Smooth muscle cell (in vitro differentiated cells): Measurements from ENCODE around the gene MFSD6. TPM values are rescaled to one million over a fixed set of nuclear protein-coding genes. Genes with fewer than 3 reads are reported as not detected.

Experiments
- DNase-seq: peaks from one replicate; lab custom pipeline; 2025; ENCODE audit not compliant: unreplicated experiment; lab: John Stamatoyannopoulos, UW
- H2AFZ ChIP-seq: fragments of 200-600 bp; sonication (generic); 2 replicates; pipeline ENCODE4 v1.6.0; 2016; ENCODE audit warnings: antibody characterized with exemption, low read depth, mild to moderate bottlenecking
- H3F3A ChIP-seq: fragments of 200-600 bp; sonication (generic); 2 replicates; pipeline ENCODE4 v1.6.0; 2017; ENCODE audit warnings: antibody characterized with exemption, low read depth
- H3K27ac ChIP-seq: fragments of 200-600 bp; sonication (generic); 2 replicates; pipeline ENCODE4 v1.5.1; 2016; ENCODE audit warnings: low read depth, mild to moderate bottlenecking
- H3K27me3 ChIP-seq: fragments of 200-600 bp; sonication (generic); 2 replicates; pipeline ENCODE4 v1.6.1; 2016; ENCODE audit warnings: low read depth, mild to moderate bottlenecking
- H3K36me3 ChIP-seq: fragments of 200-600 bp; sonication (generic); 2 replicates; pipeline ENCODE4 v1.5.1; 2016; ENCODE audit warnings: low read depth
- H3K4me1 ChIP-seq: fragments of 200-600 bp; sonication (generic); 2 replicates; pipeline ENCODE4 v1.5.1; 2016; ENCODE audit warnings: low read depth
- H3K4me2 ChIP-seq: fragments of 200-600 bp; sonication (generic); 2 replicates; pipeline ENCODE4 v1.6.0; 2016; ENCODE audit warnings: mild to moderate bottlenecking
- H3K4me3 ChIP-seq: fragments of 200-600 bp; sonication (generic); 2 replicates; pipeline ENCODE4 v1.5.1; 2016; ENCODE audit warnings: mild to moderate bottlenecking
- H3K79me2 ChIP-seq: fragments of 200-600 bp; sonication (generic); 2 replicates; pipeline ENCODE4 v1.6.0; 2016; ENCODE audit warnings: low read depth, mild to moderate bottlenecking
- H3K9ac ChIP-seq: fragments of 200-600 bp; sonication (generic); 2 replicates; pipeline ENCODE4 v1.6.0; 2016; ENCODE audit warnings: low read depth
- H3K9me3 ChIP-seq: fragments of 200-600 bp; sonication (generic); replicated peaks from 2 replicates; pipeline ENCODE4 v1.5.1; 2016; ENCODE audit warnings: low read depth
- H4K20me1 ChIP-seq: fragments of 200-600 bp; sonication (generic); 2 replicates; pipeline ENCODE4 v1.6.0; 2016; ENCODE audit warnings: low read depth
- CTCF ChIP-seq: fragments of 200-600 bp; sonication (generic); IDR thresholded peaks from 2 replicates; pipeline ENCODE4 v1.5.1; 2017; ENCODE audit warnings: borderline replicate concordance, mild to moderate bottlenecking, antibody characterized with exemption; ENCODE audit not compliant: insufficient read depth, poor library complexity, severe bottlenecking
- WGBS: methylation state at CpG from one replicate; pipeline ENCODE4 v1.1.7; 2016; ENCODE audit warnings: low lambda C conversion rate; 5-methylcytosine and 5-hydroxymethylcytosine counted together
- polyA plus RNA-seq: library from polyadenylated mRNA; unstranded; fragments of >200 nt; fragmentation: Nextera tagmentation; extraction: Ambion mirVana; gene quantifications from 2 replicates; pipeline ENCODE4 v1.2.1, GENCODE V29; 2016
- total RNA-seq: library from RNA; depleted of rRNA; stranded (reverse); fragments of >200 nt; gene quantifications from 2 replicates; pipeline ENCODE4 v1.2.3, GENCODE V29; 2014

The MFSD6 gene
- total and polyA plus RNA-seq, 2 experiments from 2014 or later: 1.2 to 3.6 TPM

GRCh38 chr2:190361572-190361971 is 46.6 kb upstream of the MFSD6 start:
- Histone ChIP-seq H3K4me2 (no peak overlapping the region), H2AFZ (no peak overlapping the region), H3K9me3 (no peaks in the 10 kb centered on the region), H3K27me3 (no peaks in the 10 kb centered on the region), H3K4me1 (no peaks in the 10 kb centered on the region), H3K4me3 (no peak overlapping the region), H3F3A (no peaks in the 10 kb centered on the region), H4K20me1 (no peaks in the 10 kb centered on the region), H3K9ac (no peak overlapping the region), H3K36me3 (peaks cover 3% of the 10 kb centered on the region), H3K27ac (no peak overlapping the region), H3K79me2 (no peaks in the 10 kb centered on the region)
- WGBS: 92% methylated on average over 2 of the region's 2 CpGs
- no peak for DNase-seq
- no peak for TF ChIP-seq CTCF

GRCh38 chr2:190362894-190363293 is 45.3 kb upstream of the MFSD6 start:
- Histone ChIP-seq H3K4me3 (no peak overlapping the region), H4K20me1 (no peaks in the 10 kb centered on the region), H3F3A (no peaks in the 10 kb centered on the region), H3K27me3 (no peaks in the 10 kb centered on the region), H3K4me1 (no peaks in the 10 kb centered on the region), H2AFZ (no peak overlapping the region), H3K9ac (no peak overlapping the region), H3K27ac (no peak overlapping the region), H3K36me3 (peaks cover 3% of the 10 kb centered on the region), H3K79me2 (no peaks in the 10 kb centered on the region), H3K4me2 (no peak overlapping the region), H3K9me3 (no peaks in the 10 kb centered on the region)
- TF ChIP-seq CTCF: no peak
- 97% methylated on average over 1 of the region's 1 CpG for WGBS
- no peak for DNase-seq

- no peaks in the 10 kb centered on the region for H3K79me2 ChIP-seq
- H3K4me1 ChIP-seq: no peaks in the 10 kb centered on the region
- no peak overlapping the region for H3K27ac ChIP-seq
- no peak overlapping the region for H2AFZ ChIP-seq
- no peak for TF ChIP-seq CTCF
- H3K36me3 ChIP-seq: peaks cover under 1% of the 10 kb centered on the region
- H4K20me1 ChIP-seq: no peaks in the 10 kb centered on the region
- H3K4me3 ChIP-seq: no peak overlapping the region
- no peak for DNase-seq
- no peak overlapping the region for H3K4me2 ChIP-seq
- H3K27me3 ChIP-seq: no peaks in the 10 kb centered on the region
- no peaks in the 10 kb centered on the region for H3F3A ChIP-seq
- H3K9me3 ChIP-seq: no peaks in the 10 kb centered on the region
- no peak overlapping the region for H3K9ac ChIP-seq
- 98% methylated on average over 19 of the region's 19 CpGs for WGBS
Measured at GRCh38 chr2:190365499-190366204, 42.5 kb upstream of the MFSD6 start.

GRCh38 chr2:190366248-190366753 is 41.9 kb upstream of the MFSD6 start:
- H4K20me1 ChIP-seq: no peaks in the 10 kb centered on the region
- no peak overlapping the region for H3K27ac ChIP-seq
- WGBS: 95% methylated on average over 11 of the region's 11 CpGs
- H3K4me3 ChIP-seq: no peak overlapping the region
- no peaks in the 10 kb centered on the region for H3K27me3 ChIP-seq
- H3K4me1 ChIP-seq: no peaks in the 10 kb centered on the region
- no peaks in the 10 kb centered on the region for H3K36me3 ChIP-seq
- H3F3A ChIP-seq: no peaks in the 10 kb centered on the region
- H3K9me3 ChIP-seq: no peaks in the 10 kb centered on the region
- H3K79me2 ChIP-seq: no peaks in the 10 kb centered on the region
- H2AFZ ChIP-seq: no peak overlapping the region
- TF ChIP-seq CTCF: no peak
- DNase-seq: no peak
- no peak overlapping the region for H3K9ac ChIP-seq
- H3K4me2 ChIP-seq: no peak overlapping the region
